HG03025 (cell line): ENCODE results near the gene SECTM1.
"Not testable (repeated sequence)": the region's sequence is repeated elsewhere in the genome, so short reads cannot be mapped to it uniquely, and the experiment has no call there.

ENCODE experiments used
- ATAC-seq: cut with Tn5 transposase; IDR thresholded peaks from one replicate; pipeline ENCODE4 v1.9.1; 2021; ENCODE audit warnings: mild to moderate bottlenecking, moderate library complexity; ENCODE audit not compliant: unreplicated experiment, low FRiP score

Gene SECTM1

GRCh38 chr17:82333279-82334171, at the start of gene SECTM1:
Gene SECTM1, minus strand, starts transcription at chr17:82333766. Its CDS starts 6,526 bp downstream, at chr17:82327240.
- ATAC-seq = no peak

- ATAC-seq = no peak
These were observed 49.3 kb upstream of the SECTM1 start for GRCh38 chr17:82382933-82383255.

GRCh38 chr17:82382220-82382932, 48.8 kb upstream of the SECTM1 start:
- not testable (repeated sequence) for ATAC-seq

GRCh38 chr17:82381703-82382009, 48.1 kb upstream of the SECTM1 start:
- not testable (repeated sequence) for ATAC-seq

GRCh38 chr17:82380860-82381702, 47.5 kb upstream of the SECTM1 start:
- no peak for ATAC-seq

- no peak for ATAC-seq
These were observed 45.1 kb upstream of the SECTM1 start for GRCh38 chr17:82378741-82379021.

- ATAC-seq = no peak
These were observed 44.6 kb upstream of the SECTM1 start for GRCh38 chr17:82377924-82378740.

- ATAC-seq = not testable (repeated sequence)
These were observed 43.7 kb upstream of the SECTM1 start for GRCh38 chr17:82377294-82377693.

- ATAC-seq = no peak
These were observed 42.6 kb upstream of the SECTM1 start for GRCh38 chr17:82376042-82376730.

- no peak for ATAC-seq
These were observed 41.9 kb upstream of the SECTM1 start for GRCh38 chr17:82375359-82376041.

GRCh38 chr17:82374626-82375331, 41.2 kb upstream of the SECTM1 start:
- no peak for ATAC-seq

- ATAC-seq = no peak
These were observed 40.4 kb upstream of the SECTM1 start for GRCh38 chr17:82373731-82374625.

- not testable (repeated sequence) for ATAC-seq
These were observed 39.5 kb upstream of the SECTM1 start for GRCh38 chr17:82373072-82373452.

- no peak for ATAC-seq
These were observed 38.9 kb upstream of the SECTM1 start for GRCh38 chr17:82372249-82373071.

- no peak for ATAC-seq
These were observed 38.0 kb upstream of the SECTM1 start, which contains the start of gene UTS2R for GRCh38 chr17:82371333-82372248. Gene UTS2R, plus strand, starts transcription at chr17:82371765. Its CDS starts 2,560 bp downstream, at chr17:82374325.
